Breast epithelium (tissue), 3 donors: ENCODE data around the gene CHMP1B.

Source experiments
- POLR2AphosphoS5 ChIP-seq, 3 donors: sonication (generic); formaldehyde crosslinking; IDR thresholded peaks; one replicate each; pipeline ENCODE4 v1.6.1; 2017; ENCODE audit warnings: antibody characterized with exemption in 3 of 3
- TF ChIP-seq, protein P1 (sequence below), 3 donors: fragments of 450-650 bp; IDR thresholded peaks; one replicate each; pipeline ENCODE4 v1.5.1; 2016 to 2017; ENCODE audit warnings: antibody characterized with exemption in 3 of 3, mild to moderate bottlenecking in 3 of 3, moderate library complexity in 3 of 3

DNA sequence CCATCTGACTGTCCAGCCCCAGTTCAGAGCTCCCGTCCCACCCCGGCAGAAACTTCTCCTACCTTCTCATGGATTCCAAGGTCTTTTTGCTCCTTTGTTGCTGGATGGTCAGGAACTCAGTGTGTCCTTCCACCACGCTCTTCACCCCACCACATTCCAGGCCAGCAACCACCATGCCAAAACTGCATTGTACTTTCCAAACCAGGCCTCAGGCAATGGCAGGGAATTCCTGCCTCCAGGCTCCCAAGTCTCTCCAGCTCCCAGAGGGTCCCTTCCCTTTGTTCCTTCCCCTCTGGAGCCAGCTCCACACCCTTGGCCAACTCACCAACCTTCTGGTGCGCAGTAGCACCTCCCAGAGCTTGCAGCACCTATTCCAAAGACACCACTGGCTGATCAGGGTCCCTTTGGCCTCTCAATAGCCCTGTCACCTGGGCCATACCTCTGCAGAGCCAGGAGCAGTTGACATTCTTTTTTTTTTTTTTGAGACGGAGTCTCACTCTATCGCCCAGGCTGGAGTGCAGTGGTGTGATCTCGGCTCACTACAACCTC lies 8.1 kb downstream of the CHMP1B start:
- TF ChIP-seq, protein P1, sequence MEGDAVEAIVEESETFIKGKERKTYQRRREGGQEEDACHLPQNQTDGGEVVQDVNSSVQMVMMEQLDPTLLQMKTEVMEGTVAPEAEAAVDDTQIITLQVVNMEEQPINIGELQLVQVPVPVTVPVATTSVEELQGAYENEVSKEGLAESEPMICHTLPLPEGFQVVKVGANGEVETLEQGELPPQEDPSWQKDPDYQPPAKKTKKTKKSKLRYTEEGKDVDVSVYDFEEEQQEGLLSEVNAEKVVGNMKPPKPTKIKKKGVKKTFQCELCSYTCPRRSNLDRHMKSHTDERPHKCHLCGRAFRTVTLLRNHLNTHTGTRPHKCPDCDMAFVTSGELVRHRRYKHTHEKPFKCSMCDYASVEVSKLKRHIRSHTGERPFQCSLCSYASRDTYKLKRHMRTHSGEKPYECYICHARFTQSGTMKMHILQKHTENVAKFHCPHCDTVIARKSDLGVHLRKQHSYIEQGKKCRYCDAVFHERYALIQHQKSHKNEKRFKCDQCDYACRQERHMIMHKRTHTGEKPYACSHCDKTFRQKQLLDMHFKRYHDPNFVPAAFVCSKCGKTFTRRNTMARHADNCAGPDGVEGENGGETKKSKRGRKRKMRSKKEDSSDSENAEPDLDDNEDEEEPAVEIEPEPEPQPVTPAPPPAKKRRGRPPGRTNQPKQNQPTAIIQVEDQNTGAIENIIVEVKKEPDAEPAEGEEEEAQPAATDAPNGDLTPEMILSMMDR (IDR thresholded peaks at IDR 0.05): no peak
- no peak for TF ChIP-seq POLR2AphosphoS5 (IDR thresholded peaks at IDR 0.05)
